ENCODE measurements around the gene CACNA2D2. TPM values are rescaled to one million over a fixed set of nuclear protein-coding genes. Genes with fewer than 3 reads are reported as not detected.

CACNA2D2 gene
- total RNA-seq, 4 donors from 2014 or later: 0.19 to 3.6 (median 0.94) TPM

GRCh38 chr3:50382722-50383121, 120.7 kb downstream of the CACNA2D2 start:
- no peak for ATAC-seq (ENCODE audit: low FRiP score)

GRCh38 chr3:50381383-50381782, 122.1 kb downstream of the CACNA2D2 start:
- no peak for TF ChIP-seq CTCF (IDR thresholded peaks at IDR 0.05)
- no peak for ATAC-seq (ENCODE audit: low FRiP score)
- no peak for DNase-seq (ENCODE audit: low spot score)

More at GRCh38 chr3:50382722-50383121, 120.7 kb downstream of the CACNA2D2 start:
- no peak for TF ChIP-seq CTCF (IDR thresholded peaks at IDR 0.05)
- DNase-seq (ENCODE audit: low spot score): no peak

GRCh38 chr3:50380405-50381085, 122.9 kb downstream of the CACNA2D2 start:
- ATAC-seq (ENCODE audit: low FRiP score) (no peak), DNase-seq (ENCODE audit: low spot score) (no peak)
- no peak for TF ChIP-seq CTCF (IDR thresholded peaks at IDR 0.05)

GRCh38 chr3:50378757-50379156, 124.7 kb downstream of the CACNA2D2 start:
- no peak for TF ChIP-seq CTCF (IDR thresholded peaks at IDR 0.05)
- ATAC-seq (ENCODE audit: low FRiP score) (no peak), DNase-seq (ENCODE audit: low spot score) (no peak)

- DNase-seq (ENCODE audit: low spot score) (no peak), ATAC-seq (ENCODE audit: low FRiP score) (no peak)
- TF ChIP-seq CTCF (IDR thresholded peaks at IDR 0.05): no peak
These were observed 125.4 kb downstream of the CACNA2D2 start for GRCh38 chr3:50378024-50378423.

- DNase-seq (ENCODE audit: low spot score): no peak
- no peak for ATAC-seq (ENCODE audit: low FRiP score)
- TF ChIP-seq CTCF (IDR thresholded peaks at IDR 0.05): no peak
These were observed 128.0 kb downstream of the CACNA2D2 start for GRCh38 chr3:50375258-50375931.
